GM18519 (cell line): ENCODE results near the gene CLASP1.
"Not testable (repeated sequence)": the region's sequence is repeated elsewhere in the genome, so short reads cannot be mapped to it uniquely, and the experiment has no call there.

Experiments used
- ATAC-seq: cut with Tn5 transposase; IDR thresholded peaks from one replicate; pipeline ENCODE4 v1.9.1; 2021; ENCODE audit warnings: mild to moderate bottlenecking, moderate library complexity; ENCODE audit not compliant: unreplicated experiment, low FRiP score

The CLASP1 gene

DNA sequence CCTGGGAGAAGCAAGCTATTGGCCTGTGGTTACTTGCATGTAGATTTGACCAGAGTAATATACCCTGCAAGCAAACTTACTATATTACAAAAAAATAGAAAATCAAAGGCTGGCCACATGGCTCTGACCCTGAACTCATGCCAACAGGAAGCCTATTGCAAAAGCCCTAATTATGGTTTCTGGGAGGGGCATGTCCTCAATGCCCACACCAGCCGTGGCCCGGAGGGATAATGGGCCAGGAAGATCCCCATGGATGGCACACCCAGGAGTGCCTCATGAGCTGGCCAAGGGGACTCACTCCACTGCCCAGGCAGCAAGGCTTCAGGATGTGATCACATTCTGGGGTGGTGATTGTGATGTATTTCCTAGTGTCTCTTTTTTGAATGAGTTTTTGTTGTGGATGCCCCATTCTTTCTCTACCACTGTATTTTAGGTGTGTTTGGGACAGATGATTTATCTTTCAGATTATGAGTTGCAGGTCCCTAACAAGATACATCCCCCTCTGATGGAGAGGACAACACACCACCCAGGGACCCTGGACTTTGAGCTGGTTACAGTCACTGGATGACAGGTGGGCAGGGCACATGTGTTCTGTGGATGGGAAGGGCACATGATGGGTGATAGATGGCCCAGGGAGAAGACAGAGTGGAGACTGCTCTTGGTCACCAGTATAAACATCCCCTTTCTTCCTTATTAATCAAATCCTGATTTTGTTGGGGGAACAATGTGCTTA lies 345.6 kb downstream of the CLASP1 start:
- ATAC-seq, result no peak

DNA sequence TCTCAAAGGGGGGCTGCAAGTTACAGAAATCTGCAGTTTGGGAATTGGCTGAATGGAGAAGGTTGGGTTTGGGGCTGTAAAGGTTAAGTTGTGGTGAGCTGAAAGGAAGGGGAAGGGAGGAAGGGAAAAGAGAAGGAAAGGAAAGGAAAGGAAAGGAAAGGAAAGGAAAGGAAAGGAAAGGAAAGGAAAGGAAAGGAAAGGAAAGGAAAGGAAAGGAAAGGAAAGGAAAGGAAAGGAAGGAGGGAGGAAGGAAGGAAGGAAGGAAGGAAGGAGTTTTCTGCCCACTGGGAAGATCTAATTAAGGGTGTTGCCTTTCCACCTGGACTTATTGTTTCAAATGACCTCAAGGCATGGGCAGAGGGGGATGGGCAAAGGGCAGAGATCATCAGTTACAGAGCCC lies 348.1 kb downstream of the CLASP1 start:
- not testable (repeated sequence) for ATAC-seq

DNA sequence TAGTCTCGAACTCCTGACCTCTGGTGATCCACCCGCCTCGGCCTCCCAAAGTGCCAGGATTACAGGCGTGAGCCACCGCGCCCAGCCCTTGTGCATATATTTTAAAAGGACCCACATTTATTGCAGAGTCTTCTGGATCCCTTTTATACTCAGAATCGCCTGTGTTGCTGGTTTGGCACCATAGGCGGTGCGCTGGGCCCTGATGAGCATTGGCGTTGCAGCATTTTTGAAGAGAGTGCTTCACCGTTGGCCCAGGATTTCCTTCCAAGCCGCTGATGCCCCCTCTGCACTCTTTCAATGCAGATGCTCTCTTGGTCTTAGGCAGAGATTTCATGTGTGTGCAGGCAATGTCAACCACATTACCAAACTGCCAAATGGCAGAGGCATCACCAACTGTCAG lies 350.8 kb downstream of the CLASP1 start:
- ATAC-seq, result no peak

DNA sequence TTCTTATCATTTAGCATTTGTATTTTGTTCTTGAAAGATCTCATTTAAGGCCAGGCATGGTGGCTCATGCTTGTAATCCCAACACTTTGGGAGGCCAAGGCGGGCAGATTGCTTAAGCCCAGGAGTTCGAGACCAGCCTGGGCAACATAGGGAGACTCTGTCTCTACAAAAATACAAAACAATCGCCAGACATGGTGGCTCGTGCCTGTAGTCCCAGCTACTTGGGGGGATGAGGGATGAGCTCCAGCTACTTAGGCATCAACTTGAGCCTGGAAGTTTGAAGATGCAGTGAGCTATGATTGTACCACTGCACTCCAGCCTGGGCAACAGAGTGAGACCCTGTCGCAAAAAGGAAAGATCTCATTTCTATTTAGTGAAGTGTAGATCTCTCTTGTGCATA lies 351.4 kb downstream of the CLASP1 start:
- ATAC-seq, result not testable (repeated sequence)

DNA sequence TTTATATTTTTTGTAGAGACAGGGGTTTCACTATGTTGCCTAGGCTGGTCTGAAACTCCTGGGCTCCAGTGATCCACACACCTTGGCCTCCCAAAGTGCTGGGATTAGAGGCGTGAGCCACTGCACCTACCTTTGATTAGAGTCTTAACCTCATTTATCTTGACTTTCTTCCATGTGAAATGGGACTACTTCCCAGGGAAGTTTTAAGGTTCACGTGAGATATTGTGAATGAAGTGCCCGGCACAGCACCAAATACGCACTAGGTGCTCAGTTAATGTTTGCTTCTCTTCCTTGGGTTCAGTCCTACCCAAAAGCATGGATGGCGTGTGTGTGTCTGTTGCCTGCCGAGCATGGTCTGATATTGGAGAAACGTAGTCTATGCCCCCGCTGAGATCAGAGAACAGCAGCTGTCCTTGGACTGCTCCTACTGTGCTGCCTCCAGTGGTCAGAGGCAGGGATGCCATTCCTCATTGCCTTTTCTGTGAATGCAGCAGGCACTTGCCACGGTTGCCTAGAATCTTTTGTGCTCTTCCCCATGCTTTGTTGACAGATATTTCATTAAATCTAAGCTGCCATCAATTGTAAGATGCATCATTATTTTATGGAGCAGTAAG lies 351.9 kb downstream of the CLASP1 start:
- no peak for ATAC-seq

DNA sequence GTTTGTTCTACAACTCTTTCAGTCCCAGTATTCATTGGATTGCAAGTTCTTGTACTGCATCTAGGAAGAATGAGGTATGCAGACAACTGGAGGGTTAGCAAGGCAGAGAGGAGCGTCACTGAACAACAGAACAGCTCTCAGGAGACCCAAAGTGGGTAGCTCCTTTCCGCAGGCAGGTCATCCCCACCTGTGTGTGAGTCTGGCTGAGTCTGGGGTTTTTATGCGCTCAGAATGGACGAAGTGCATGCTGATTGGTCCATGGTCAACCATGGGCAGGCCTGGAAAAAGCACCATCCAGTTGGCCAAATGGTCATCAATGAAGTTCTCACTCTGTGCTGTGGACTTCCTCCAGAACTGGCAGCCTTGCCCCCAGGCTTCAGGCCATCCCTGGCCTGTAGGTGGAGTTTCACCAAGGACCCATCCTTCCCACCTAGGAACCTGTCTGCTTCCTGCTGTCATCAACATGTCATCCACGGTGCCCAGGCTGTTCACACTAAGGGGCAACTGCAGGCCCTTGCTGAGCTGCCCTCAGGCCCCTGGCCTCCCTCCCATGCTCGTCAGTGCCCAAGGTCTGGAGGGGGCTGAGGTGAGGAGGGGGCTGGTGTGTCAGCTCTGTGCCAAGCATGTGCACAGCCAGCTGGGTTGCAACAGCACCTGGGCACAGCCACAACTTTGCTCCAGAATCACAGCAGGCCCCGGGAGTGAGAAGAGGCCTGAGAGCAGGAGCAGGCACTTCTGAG lies 353.2 kb downstream of the CLASP1 start:
- ATAC-seq, result no peak

DNA sequence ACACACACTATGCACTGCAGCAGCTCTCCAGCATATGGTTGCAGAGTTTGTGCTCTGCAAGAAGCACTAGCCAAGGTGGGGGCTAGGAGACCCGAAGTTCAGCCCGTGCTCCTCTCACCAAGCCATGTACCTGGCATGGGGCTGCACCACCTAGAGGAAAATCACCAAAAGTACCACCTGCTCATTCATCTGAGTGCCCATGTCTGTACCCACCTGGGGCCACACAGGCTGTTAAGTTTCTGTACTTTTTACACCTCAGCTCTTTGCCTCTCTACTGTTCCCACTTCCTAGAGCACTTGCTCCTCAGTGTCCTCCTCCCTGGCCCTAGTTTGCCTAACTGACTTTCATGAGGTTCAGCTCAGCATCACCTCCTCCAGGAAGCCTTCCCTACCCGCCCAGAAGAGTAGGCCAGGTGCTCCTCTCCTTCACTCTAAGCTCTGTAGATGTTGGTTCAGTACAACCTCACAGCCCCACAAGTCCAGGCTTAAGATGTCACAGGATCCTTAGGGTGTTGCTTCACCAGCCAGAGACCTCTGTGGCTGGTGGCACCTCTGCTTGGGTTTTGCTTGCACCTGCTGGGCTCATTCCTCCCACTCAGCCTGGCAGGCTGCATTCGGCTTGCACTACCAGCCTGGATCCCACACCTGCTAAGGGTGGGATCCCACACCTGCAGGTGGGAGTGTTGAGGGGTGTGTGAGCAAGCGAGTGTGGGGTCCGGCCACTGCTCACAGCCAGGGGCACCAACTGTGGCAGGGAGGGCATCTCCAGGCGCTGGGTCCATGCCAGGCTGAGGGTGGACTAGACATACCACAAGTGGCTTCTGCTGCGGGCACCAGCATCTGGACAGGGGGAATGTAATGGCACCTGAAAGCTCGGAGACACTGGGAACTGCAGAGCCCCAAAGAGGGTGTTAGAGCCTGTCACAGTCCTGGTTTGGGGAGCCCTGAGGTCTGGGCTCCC lies 354.1 kb downstream of the CLASP1 start:
- no peak for ATAC-seq

DNA sequence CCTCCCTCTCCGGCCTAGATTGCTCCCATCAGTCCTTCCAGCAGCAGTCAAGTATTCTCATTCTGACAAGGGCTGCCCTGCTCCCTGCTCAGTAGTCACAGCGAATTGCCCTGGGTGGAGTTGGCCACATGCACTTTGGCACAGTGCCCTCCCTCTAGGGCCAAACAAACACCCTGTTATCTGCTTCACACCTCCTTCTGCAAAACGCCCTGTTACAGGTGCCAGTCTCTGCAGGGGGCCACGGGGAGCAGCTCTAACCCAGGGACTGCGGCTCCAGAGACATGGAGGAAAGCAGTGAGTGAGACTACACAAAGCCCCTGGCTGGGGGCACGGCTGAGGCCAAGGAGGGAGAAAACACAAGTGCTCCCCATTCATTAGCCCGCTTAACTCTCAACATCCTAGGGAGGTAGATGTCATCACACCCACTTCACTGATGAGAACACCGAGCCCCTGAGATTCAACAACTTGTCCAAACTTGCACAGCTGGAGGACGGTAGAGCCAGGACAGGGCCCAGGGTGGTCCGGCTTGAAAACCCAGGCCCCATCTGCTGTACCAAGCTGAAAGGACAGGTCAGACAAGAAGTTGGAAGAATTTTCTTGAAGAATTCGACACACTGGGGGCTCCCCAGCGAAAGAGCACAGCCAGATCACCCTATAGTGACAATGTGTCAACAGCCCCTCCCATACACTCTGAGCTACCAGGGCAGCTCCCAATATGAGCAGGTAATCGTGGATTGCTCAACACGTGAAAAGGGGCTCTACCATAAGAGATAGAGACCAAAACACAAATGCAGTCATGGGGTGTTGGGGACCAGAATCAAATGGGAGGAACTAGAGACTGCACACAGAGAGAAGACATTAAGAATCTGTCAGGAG lies 355.6 kb downstream of the CLASP1 start:
- ATAC-seq, result no peak

DNA sequence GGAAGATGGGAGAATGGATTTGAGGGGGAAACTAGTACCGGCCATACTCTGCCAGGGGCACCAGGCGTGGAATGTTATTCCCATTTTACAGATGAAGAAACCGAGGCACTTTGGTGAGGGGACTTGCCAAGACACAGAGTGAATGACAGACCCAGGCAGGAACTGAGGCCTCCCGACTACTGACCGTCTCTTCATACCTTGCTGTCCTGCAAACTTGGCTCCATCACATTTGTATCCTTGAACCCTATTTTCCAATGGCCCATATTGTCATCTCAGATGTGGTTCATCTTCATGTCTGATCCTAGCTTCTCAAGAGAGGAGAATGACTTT lies 358.0 kb downstream of the CLASP1 start:
- ATAC-seq, result no peak

DNA sequence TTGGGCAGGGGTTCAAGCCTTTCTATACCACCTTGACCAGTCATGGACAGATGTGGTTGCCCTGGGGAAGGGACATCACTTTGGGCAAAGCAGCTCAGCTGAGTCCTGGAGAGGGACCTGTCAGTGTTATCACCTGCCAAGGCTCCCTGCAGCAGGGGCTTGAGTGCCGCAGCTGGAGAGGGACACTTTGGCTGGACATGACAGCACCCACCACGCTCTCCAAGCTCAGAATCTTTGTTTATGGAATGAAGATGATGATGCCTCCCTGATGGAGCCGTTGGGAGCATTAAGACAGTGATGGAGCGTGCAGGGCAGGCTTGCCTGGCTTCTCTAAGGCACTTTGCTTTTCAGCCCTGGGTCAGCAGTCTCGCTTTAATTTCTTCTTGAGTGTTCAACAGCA lies 360.0 kb downstream of the CLASP1 start:
- ATAC-seq, result no peak

DNA sequence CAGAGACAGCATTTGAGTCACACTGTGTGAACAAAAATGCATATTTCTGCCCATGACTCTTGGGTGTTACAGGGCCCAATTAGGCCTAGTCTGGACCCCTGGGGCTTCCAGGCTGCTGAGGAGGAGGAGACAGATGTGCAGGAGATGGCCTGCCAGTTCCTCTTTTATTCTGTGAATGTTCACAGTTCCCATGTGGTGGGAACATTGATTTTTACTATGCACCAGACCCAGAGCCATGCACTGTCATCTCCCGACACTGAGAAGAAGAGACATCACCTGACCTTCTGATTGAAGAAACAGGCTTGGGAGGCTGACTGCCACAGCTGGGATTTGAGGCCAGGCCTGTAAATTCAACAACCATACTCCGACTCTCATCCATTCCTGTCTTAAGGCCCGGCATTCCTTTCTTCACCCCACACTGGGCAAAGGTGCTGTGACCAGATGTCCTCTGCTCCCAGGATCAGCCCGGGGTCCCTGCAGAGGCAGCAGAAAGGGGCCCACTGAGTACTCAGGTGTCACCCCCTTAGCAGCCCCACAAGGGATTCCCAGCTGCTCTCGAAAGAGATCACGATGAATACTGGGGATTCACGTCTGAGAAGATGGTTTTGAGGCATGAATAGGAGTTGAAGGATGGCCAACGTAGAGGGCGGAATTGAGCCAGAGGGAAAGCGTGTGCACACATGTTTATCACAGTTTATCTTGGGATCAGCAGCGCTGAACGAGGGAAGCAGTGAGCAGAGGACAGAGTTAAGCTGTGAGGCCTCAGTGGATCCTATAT lies 360.6 kb downstream of the CLASP1 start:
- ATAC-seq, result no peak

DNA sequence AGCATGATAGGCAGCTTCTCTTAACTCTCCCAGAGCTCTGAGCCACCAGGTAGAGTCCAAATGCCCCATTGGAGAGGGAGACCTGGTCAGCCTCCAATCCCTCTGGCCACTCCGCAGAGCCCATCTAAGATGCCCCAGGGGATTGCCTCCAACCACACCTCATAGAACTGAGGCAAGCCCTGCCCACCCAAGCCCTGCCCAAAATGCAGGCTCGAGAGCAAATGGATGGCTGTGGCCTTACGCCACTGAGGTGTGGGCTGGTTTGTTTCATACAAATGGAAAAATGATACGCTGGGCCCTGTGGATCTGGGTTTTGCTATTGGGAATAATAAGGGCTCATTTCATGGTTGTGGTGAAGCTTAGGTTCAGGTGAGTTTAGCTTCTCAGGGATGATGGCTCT lies 361.3 kb downstream of the CLASP1 start:
- no peak for ATAC-seq
